Measurements from ENCODE around the gene RPGRIP1L. TPM values are rescaled to one million over a fixed set of nuclear protein-coding genes. Genes with fewer than 3 reads are reported as not detected.
A peak's percentile ranks its signal among the peaks of the same experiment; 100 is the strongest.

Gene RPGRIP1L
- total and polyA plus RNA-seq, 2 of the 13 experiments (the other 11 are each of a cell fraction or from before 2014, with no cell fraction given): 5.0 to 13.5 TPM

- no peak for TF ChIP-seq ZBTB49 (CRISPR knock-in tag; IDR thresholded peaks at IDR 0.05; ENCODE audit: borderline replicate concordance)
- TF ChIP-seq TEAD3 (CRISPR knock-in tag; optimal IDR thresholded peaks at IDR 0.05; ENCODE audit: borderline replicate concordance): peak; percentile 60
- TF ChIP-seq ZNF614 (CRISPR knock-in tag; IDR thresholded peaks at IDR 0.05; ENCODE audit: borderline replicate concordance): peak; percentile 60; the same call in 1 of the 2 replicates
- peak; percentile 33; the same call in 1 of the 2 replicates for TF ChIP-seq FOSL2 (CRISPR knock-in tag; IDR thresholded peaks at IDR 0.05)
- no peak for TF ChIP-seq ZNF546 (CRISPR knock-in tag; conservative IDR thresholded peaks at IDR 0.05)
- TF ChIP-seq ZBTB25 (CRISPR knock-in tag; IDR thresholded peaks at IDR 0.05): 0 out of 2 replicates have a peak, but pooled peaks have one; percentile 52
- TF ChIP-seq RAD21 (CRISPR knock-in tag; IDR thresholded peaks at IDR 0.05): peak; percentile 87
- TF ChIP-seq TFDP1 (CRISPR knock-in tag; IDR thresholded peaks at IDR 0.05; ENCODE audit: borderline replicate concordance): peak; percentile 78; the same call in 1 of the 2 replicates
- peak; percentile 97 for TF ChIP-seq BHLHE40 (IDR thresholded peaks at IDR 0.05; ENCODE audit: low read length)
- peak; percentile 93 for TF ChIP-seq ZNF512B (CRISPR knock-in tag; IDR thresholded peaks at IDR 0.05; ENCODE audit: borderline replicate concordance)
- TF ChIP-seq ZSCAN9 (CRISPR knock-in tag; IDR thresholded peaks at IDR 0.05; ENCODE audit: borderline replicate concordance): peak; percentile 62; the same call in 1 of the 2 replicates
- TF ChIP-seq PATZ1 (CRISPR knock-in tag; IDR thresholded peaks at IDR 0.05): 0 out of 2 replicates have a peak, but pooled peaks have one; percentile 25
- 0 out of 2 replicates have a peak, but pooled peaks have one; percentile 42 for TF ChIP-seq ZNF740 (CRISPR knock-in tag; IDR thresholded peaks at IDR 0.05)
- 0 out of 2 replicates have a peak, but pooled peaks have one; percentile 46 for TF ChIP-seq ZHX1 (CRISPR knock-in tag; IDR thresholded peaks at IDR 0.05; ENCODE audit: low read depth)
Measured at GRCh38 chr16:53549970-53550690, 153.5 kb downstream of the RPGRIP1L start (continued).
